Measurements from ENCODE around the gene MAD1L1.
A peak's percentile ranks its signal among the peaks of the same experiment; 100 is the strongest.

MAD1L1 gene

GRCh38 chr7:2100278-2101208, 132.2 kb downstream of the MAD1L1 start:
- peak in 1 of 2 experiments; percentile 24 for DNase-seq

GRCh38 chr7:2099048-2099957, 133.4 kb downstream of the MAD1L1 start:
- DNase-seq, result peak; percentile 29 to 39

- no peak for DNase-seq
Observed at GRCh38 chr7:2098496-2098895, 134.2 kb downstream of the MAD1L1 start.

GRCh38 chr7:2098056-2098455, 134.7 kb downstream of the MAD1L1 start:
- no peak for DNase-seq

GRCh38 chr7:2097492-2097891, 135.3 kb downstream of the MAD1L1 start:
- no peak for DNase-seq

- no peak for DNase-seq
Observed at GRCh38 chr7:2096692-2097387, 135.9 kb downstream of the MAD1L1 start.

- no peak for DNase-seq
Observed at GRCh38 chr7:2095436-2095835, 137.3 kb downstream of the MAD1L1 start.

- DNase-seq, result no peak
Observed at GRCh38 chr7:2094454-2095045, 138.2 kb downstream of the MAD1L1 start.

- DNase-seq, result no peak
Observed at GRCh38 chr7:2093843-2094220, 138.9 kb downstream of the MAD1L1 start.

GRCh38 chr7:2093215-2093842, 139.4 kb downstream of the MAD1L1 start:
- no peak for DNase-seq

- DNase-seq, result no peak
Observed at GRCh38 chr7:2092279-2092678, 140.5 kb downstream of the MAD1L1 start.

GRCh38 chr7:2090526-2091520, 141.9 kb downstream of the MAD1L1 start:
- DNase-seq, result no peak

- no peak for DNase-seq
Observed at GRCh38 chr7:2088801-2089200, 143.9 kb downstream of the MAD1L1 start.

GRCh38 chr7:2087744-2088143, 145.0 kb downstream of the MAD1L1 start:
- DNase-seq, result no peak

- no peak for DNase-seq
Observed at GRCh38 chr7:2086229-2086628, 146.5 kb downstream of the MAD1L1 start.

GRCh38 chr7:2085804-2086203, 146.9 kb downstream of the MAD1L1 start:
- no peak for DNase-seq

- DNase-seq, result no peak
Observed at GRCh38 chr7:2084781-2085505, 147.8 kb downstream of the MAD1L1 start.

- DNase-seq, result no peak
Observed at GRCh38 chr7:2084331-2084730, 148.4 kb downstream of the MAD1L1 start.

- DNase-seq, result no peak
Observed at GRCh38 chr7:2083362-2083761, 149.4 kb downstream of the MAD1L1 start.
